Mammary epithelial cell (primary cell): ENCODE results near the gene KXD1.

Source experiments
- EZH2 ChIP-seq: IDR thresholded peaks from 2 replicates; pipeline ENCODE4 v1.6.1; 2012; ENCODE audit warnings: low read length, inconsistent platforms, borderline replicate concordance
- TF ChIP-seq, protein P1 (sequence below), 2 donors: IDR thresholded peaks in 1 of 2; conservative IDR thresholded peaks in 1 of 2; 2 replicates each; pipeline ENCODE4 v1.5.1; 2011 to 2012; ENCODE audit warnings: inconsistent platforms in 2 of 2, low read length in 2 of 2, mild to moderate bottlenecking in 2 of 2, control low read depth in 1 of 2, low read depth in 1 of 2; ENCODE audit not compliant: insufficient read depth in 1 of 2; ENCODE audit errors: extremely low read depth in 1 of 2

DNA sequence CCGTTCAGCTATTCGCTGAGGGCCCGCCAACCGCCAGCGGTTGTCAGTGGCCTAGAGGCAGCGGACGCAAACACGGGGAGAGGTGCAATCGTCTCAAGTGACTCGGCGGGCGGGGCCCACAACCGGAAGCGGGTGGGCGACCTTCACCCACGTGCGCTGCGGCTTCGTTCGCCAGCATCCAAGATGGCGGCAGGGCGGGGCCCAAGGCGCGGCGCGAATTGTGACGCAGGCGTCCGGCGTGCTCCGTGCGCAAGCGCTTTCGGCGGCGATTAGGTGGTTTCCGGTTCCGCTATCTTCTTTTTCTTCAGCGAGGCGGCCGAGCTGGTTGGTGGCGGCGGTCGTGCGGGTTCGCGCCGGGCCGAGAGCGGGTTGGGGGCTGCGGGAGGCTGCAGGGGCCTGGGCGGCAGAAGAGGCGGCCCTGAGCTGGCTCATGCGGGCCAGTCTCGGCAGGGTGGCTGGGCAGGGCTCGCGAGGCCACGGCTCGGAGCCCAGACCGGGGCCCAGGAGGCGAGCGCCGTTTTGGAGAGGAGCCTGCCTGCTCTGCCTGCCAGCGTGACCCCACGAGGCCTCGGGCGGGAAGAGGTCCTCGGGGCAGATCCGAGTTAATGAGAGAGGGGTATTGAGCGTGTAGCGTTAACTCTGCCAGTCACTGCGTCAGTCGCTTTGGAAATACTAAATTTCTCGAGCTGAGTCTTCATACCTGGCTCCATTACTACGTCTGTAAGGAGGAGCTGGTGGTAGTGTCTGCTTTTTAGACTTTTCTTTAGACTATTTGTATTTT, 14.1 kb downstream of the KXD1 start, which contains the start of gene UBA52:
- TF ChIP-seq EZH2 = no peak
- TF ChIP-seq, protein P1, sequence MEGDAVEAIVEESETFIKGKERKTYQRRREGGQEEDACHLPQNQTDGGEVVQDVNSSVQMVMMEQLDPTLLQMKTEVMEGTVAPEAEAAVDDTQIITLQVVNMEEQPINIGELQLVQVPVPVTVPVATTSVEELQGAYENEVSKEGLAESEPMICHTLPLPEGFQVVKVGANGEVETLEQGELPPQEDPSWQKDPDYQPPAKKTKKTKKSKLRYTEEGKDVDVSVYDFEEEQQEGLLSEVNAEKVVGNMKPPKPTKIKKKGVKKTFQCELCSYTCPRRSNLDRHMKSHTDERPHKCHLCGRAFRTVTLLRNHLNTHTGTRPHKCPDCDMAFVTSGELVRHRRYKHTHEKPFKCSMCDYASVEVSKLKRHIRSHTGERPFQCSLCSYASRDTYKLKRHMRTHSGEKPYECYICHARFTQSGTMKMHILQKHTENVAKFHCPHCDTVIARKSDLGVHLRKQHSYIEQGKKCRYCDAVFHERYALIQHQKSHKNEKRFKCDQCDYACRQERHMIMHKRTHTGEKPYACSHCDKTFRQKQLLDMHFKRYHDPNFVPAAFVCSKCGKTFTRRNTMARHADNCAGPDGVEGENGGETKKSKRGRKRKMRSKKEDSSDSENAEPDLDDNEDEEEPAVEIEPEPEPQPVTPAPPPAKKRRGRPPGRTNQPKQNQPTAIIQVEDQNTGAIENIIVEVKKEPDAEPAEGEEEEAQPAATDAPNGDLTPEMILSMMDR (conservative IDR thresholded peaks at IDR 0.05 in 1 of 2, IDR thresholded peaks at IDR 0.05 in 1 of 2; ENCODE audit: extremely low read depth in 1 of 2, insufficient read depth in 1 of 2, low read depth in 1 of 2, low read length in 2 of 2) = no peak
